GM20000 (cell line): ENCODE results near the gene PAWR.
"Not testable (repeated sequence)": the region's sequence is repeated elsewhere in the genome, so short reads cannot be mapped to it uniquely, and the experiment has no call there.

Experiments used
- DNase-seq: peaks from one replicate; pipeline ENCODE4 v3.0.0; 2012; ENCODE audit warnings: low spot score
- TF ChIP-seq, protein P1 (sequence below): IDR thresholded peaks from 2 replicates; pipeline ENCODE4 v1.5.1; 2012; ENCODE audit warnings: mild to moderate bottlenecking, control low read depth; ENCODE audit errors: extremely low read depth, missing control alignments

The PAWR gene

GRCh38 chr12:79566452-79567174 is 124.2 kb downstream of the PAWR start:
- no peak for DNase-seq
- TF ChIP-seq, protein P1, sequence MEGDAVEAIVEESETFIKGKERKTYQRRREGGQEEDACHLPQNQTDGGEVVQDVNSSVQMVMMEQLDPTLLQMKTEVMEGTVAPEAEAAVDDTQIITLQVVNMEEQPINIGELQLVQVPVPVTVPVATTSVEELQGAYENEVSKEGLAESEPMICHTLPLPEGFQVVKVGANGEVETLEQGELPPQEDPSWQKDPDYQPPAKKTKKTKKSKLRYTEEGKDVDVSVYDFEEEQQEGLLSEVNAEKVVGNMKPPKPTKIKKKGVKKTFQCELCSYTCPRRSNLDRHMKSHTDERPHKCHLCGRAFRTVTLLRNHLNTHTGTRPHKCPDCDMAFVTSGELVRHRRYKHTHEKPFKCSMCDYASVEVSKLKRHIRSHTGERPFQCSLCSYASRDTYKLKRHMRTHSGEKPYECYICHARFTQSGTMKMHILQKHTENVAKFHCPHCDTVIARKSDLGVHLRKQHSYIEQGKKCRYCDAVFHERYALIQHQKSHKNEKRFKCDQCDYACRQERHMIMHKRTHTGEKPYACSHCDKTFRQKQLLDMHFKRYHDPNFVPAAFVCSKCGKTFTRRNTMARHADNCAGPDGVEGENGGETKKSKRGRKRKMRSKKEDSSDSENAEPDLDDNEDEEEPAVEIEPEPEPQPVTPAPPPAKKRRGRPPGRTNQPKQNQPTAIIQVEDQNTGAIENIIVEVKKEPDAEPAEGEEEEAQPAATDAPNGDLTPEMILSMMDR: no peak

- not testable (repeated sequence) for DNase-seq
These were observed 125.9 kb downstream of the PAWR start for GRCh38 chr12:79564727-79565350.

DNA sequence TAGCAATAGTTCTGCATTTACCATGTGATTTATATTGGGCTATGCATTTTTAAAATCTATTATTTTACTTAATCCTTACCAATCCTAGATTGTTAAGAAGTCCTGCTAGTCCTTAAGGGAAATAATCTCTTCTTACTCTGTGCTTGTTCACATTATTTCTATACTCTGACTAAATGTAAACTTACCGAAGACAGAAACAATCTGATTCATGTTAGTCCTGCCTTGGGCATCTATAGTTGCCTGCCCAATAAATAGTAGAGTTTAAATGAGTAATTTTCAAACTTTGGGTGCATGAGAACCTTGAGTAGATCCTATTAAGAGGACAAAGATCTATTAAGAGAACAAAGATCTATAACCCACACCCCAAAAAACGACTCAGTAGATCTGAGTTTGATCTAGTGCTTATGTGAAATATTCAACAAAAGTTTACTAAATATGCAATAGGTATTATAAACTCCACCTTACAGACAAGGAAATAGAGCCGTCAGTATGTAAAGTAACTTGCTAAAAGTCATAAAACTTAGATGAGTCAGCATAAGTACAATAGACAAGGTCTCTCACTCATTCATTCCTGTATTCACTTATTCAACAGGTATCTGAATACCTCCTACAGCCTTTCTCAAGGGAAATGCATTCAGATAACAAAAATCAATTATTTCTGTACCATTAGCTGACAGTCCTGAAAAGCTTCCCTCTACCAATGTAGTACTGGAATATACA is 127.6 kb downstream of the PAWR start:
- DNase-seq: no peak

GRCh38 chr12:79561401-79562132 is 129.2 kb downstream of the PAWR start:
- DNase-seq: no peak
- TF ChIP-seq, protein P1: no peak

More for the DNA sequence above, 127.6 kb downstream of the PAWR start:
- TF ChIP-seq, protein P1: no peak

- no peak for DNase-seq
- TF ChIP-seq, protein P1: no peak
These were observed 130.4 kb downstream of the PAWR start for GRCh38 chr12:79560225-79560889.

DNA sequence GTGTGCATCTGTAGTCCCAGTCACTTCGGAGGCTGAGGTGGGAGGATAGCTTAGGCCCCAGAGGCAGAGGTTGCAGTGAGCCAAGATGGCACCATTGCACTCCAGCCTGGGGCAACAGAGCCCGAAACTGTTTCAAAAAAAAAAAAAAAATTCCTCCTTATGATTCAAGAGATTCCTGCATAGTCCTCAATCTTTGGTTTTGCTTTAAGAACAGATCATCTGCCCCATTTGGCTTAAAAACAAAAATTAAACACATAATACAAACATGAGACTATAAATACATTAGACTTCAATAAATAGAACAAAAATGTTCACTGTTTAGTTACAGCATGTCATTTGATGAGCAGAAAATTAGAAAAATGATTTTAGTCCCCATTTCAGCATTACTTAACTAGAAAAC is 131.2 kb downstream of the PAWR start:
- TF ChIP-seq, protein P1: no peak
- DNase-seq: no peak

DNA sequence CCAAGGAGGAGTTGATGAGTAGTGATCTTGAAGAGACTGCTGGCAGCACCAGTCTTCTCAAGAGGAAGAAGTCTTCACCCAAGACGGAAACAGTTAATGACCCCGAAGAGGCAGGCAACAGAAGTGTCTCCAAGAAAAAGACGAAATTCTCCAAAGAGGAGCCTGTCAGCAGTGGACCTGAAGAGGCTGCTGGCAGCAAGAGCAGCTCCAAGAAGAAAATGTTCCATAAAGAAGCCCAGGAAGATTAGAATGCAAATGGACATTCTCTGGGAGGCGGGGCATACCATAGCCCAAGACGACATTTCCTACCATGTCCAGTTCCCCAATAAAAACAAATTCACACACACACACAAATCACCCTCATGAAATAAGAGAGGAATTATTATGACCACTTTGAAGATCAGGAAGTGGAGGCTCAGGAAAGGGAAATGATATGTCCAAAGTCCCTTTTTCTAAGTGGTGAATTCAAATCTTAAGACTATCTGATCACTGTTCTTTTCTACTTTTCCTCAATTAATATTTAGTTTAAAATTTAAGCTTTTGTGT is 131.8 kb downstream of the PAWR start:
- no peak for DNase-seq
- TF ChIP-seq, protein P1: no peak
